Uterus (tissue), 4 donors: ENCODE data around the gene EOLA1. TPM values are rescaled to one million over a fixed set of nuclear protein-coding genes. Genes with fewer than 3 reads are reported as not detected.

Experiments used
- DNase-seq, 2 donors: peaks; one replicate each; pipeline ENCODE4 v3.0.0-alpha.2; 2019 to 2020
- H3K27ac ChIP-seq, 2 donors: fragments of 200-600 bp; sonication (generic); 1 replicate in 1 of 2; 2 replicates in 1 of 2; pipeline ENCODE4 v1.5.1; 2016 to 2018
- H3K27me3 ChIP-seq, 2 donors: fragments of 200-600 bp; sonication (generic); one replicate each; pipeline ENCODE4 v1.5.1; 2018 to 2019; ENCODE audit warnings: control low read depth in 1 of 2
- H3K36me3 ChIP-seq, 2 donors: fragments of 200-600 bp; sonication (generic); one replicate each; pipeline ENCODE4 v1.5.1; 2019; ENCODE audit warnings: control low read depth in 1 of 2
- H3K4me1 ChIP-seq, 2 donors: fragments of 200-600 bp; sonication (generic); one replicate each; pipeline ENCODE4 v1.5.1; 2018 to 2019; ENCODE audit warnings: control low read depth in 1 of 2
- H3K4me3 ChIP-seq, 2 donors: fragments of 200-600 bp; sonication (generic); 1 replicate in 1 of 2; 2 replicates in 1 of 2; pipeline ENCODE4 v1.5.1; 2018 to 2019; ENCODE audit warnings: mild to moderate bottlenecking in 1 of 2
- H3K9me3 ChIP-seq, 2 donors: fragments of 200-600 bp; sonication (generic); one replicate each; pipeline ENCODE4 v1.5.1; 2019; ENCODE audit warnings: control low read depth in 1 of 2
- CTCF ChIP-seq, 4 experiments: fragments of 200-600 bp in 2 of 4; fragments of 450-650 bp in 2 of 4; sonication (generic) in 2 of 4; IDR thresholded peaks; one replicate each; pipeline ENCODE4 v1.5.1; 2016 to 2019; ENCODE audit warnings: antibody characterized with exemption in 4 of 4, mild to moderate bottlenecking in 2 of 4, moderate library complexity in 1 of 4
- POLR2A ChIP-seq, 2 donors: fragments of 450-650 bp; IDR thresholded peaks; one replicate each; pipeline ENCODE4 v1.6.1; 2016; ENCODE audit warnings: antibody characterized with exemption in 2 of 2, mild to moderate bottlenecking in 1 of 2, moderate library complexity in 1 of 2
- intact Hi-C: fragments of 100-400 bp; cut with DNase I; formaldehyde crosslinking; loops from one replicate; pipeline ENCODE4 v1.15.1; 2023; ENCODE audit warnings: low total_unique reads
- total RNA-seq, 4 donors: library from RNA; depleted of rRNA in 3 of 4; stranded (reverse); fragments of >200 nt in 3 of 4; gene quantifications; one replicate each; pipeline versions ENCODE4 v1.1.0 to v1.2.4, GENCODE V29; 2014 to 2023
- donor health status: DM: yes; HTN: yes; CAD: no.

EOLA1 gene
- total RNA-seq, 4 donors from 2014 or later: 9.1 to 23.6 (median 13.6) TPM

- Histone ChIP-seq H3K27me3 (no peaks in the 10 kb centered on the region), H3K36me3 (no peaks in the 10 kb centered on the region), H3K4me1 (no peaks in the 10 kb centered on the region), H3K27ac (peak overlapping the region; percentile 80 to 84), H3K9me3 (no peaks in the 10 kb centered on the region), H3K4me3 (peak overlapping the region; percentile 50 to 54)
- intact Hi-C loops: no loop called here
- no peak for DNase-seq
- TF ChIP-seq CTCF (IDR thresholded peaks at IDR 0.05) (no peak), POLR2A (IDR thresholded peaks at IDR 0.05) (no peak)
Measured at GRCh38 chrX:149504226-149504914, 36.4 kb upstream of the EOLA1 start.

- Histone ChIP-seq H3K4me3 (peak within 1 kb of the TSS; percentile 50 to 54), H3K9me3 (no peaks in the 10 kb centered on the region), H3K36me3 (no peaks in the 10 kb centered on the region), H3K27me3 (no peaks in the 10 kb centered on the region), H3K4me1 (no peaks in the 10 kb centered on the region), H3K27ac (peak within 1 kb of the TSS; percentile 80 to 84)
- DNase-seq: peak; percentile 89
- intact Hi-C loops: no loop called here
- TF ChIP-seq POLR2A (IDR thresholded peaks at IDR 0.05) (peak; percentile 91 to 92), CTCF (IDR thresholded peaks at IDR 0.05) (no peak)
Measured at GRCh38 chrX:149504915-149505651, 35.7 kb upstream of the EOLA1 start, which contains the start of gene IDS. TSS of gene IDS (minus strand) at chrX:149505306. CDS start at chrX:149505137, 169 bp downstream.

- TF ChIP-seq CTCF (IDR thresholded peaks at IDR 0.05): no peak
- H3K4me3 ChIP-seq: peak overlapping the region; percentile 50 to 54
- intact Hi-C loops: no loop called here
- H3K36me3 ChIP-seq: no peaks in the 10 kb centered on the region
- H3K27me3 ChIP-seq: no peaks in the 10 kb centered on the region
- H3K27ac ChIP-seq: peak overlapping the region; percentile 80 to 84
- no peak for DNase-seq
- no peaks in the 10 kb centered on the region for H3K9me3 ChIP-seq
- H3K4me1 ChIP-seq: no peaks in the 10 kb centered on the region
Measured at GRCh38 chrX:149505671-149506070, 35.1 kb upstream of the EOLA1 start.

GRCh38 chrX:149506349-149506748 is 34.5 kb upstream of the EOLA1 start:
- H3K9me3 ChIP-seq: no peaks in the 10 kb centered on the region
- DNase-seq: no peak
- TF ChIP-seq POLR2A (IDR thresholded peaks at IDR 0.05) (no peak), CTCF (IDR thresholded peaks at IDR 0.05) (no peak)
- H3K27me3 ChIP-seq: no peaks in the 10 kb centered on the region
- H3K27ac ChIP-seq: no peak overlapping the region
- H3K4me1 ChIP-seq: no peaks in the 10 kb centered on the region
- H3K4me3 ChIP-seq: no peak overlapping the region
- H3K36me3 ChIP-seq: no peaks in the 10 kb centered on the region
- intact Hi-C loops: no loop called here

- intact Hi-C loops: no loop called here
- no peaks in the 10 kb centered on the region for H3K27me3 ChIP-seq
Measured at GRCh38 chrX:149508467-149508866, 32.3 kb upstream of the EOLA1 start.

More at GRCh38 chrX:149508467-149508866, 32.3 kb upstream of the EOLA1 start:
- no peaks in the 10 kb centered on the region for H3K4me1 ChIP-seq
- TF ChIP-seq CTCF (IDR thresholded peaks at IDR 0.05) (no peak), POLR2A (IDR thresholded peaks at IDR 0.05) (no peak)
- H3K36me3 ChIP-seq: no peaks in the 10 kb centered on the region
- no peak overlapping the region for H3K27ac ChIP-seq
- no peaks in the 10 kb centered on the region for H3K9me3 ChIP-seq
- no peak for DNase-seq
- no peak overlapping the region for H3K4me3 ChIP-seq
